Measurements from ENCODE around the gene SYP.
A peak's percentile ranks its signal among the peaks of the same experiment; 100 is the strongest.
"Not testable (repeated sequence)": the region's sequence is repeated elsewhere in the genome, so short reads cannot be mapped to it uniquely, and the experiment has no call there.

SYP gene

GRCh38 chrX:49188468-49189076 is 11.4 kb downstream of the SYP start:
- no peak for DNase-seq

- DNase-seq = no peak
These were observed 12.5 kb downstream of the SYP start for GRCh38 chrX:49187526-49187925.

DNA sequence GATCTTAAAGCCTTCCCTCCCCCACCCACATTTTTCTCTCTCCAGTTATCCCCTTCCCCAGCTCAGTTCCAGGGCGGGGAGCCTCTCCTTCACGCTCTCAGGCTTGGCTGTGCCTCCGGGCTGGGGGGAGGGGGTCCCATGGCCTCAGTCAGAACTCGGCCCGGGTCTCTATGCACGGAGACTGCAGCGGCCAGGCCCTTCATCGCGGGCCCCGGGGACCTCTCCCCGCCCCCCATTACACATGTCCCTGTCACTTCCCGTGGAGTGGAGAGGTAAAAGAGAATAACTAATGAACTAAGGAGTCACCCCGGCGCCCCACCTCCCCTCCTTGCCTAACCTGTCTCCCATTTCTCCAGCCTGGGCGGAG is 13.0 kb downstream of the SYP start:
- no peak for DNase-seq

GRCh38 chrX:49186125-49187027 is 13.6 kb downstream of the SYP start, which contains the start of gene PRICKLE3:
Gene PRICKLE3, minus strand, starts transcription at chrX:49186373. Its CDS starts 76 bp downstream, at chrX:49186297.
- peak; percentile 79 to 82 for DNase-seq

DNA sequence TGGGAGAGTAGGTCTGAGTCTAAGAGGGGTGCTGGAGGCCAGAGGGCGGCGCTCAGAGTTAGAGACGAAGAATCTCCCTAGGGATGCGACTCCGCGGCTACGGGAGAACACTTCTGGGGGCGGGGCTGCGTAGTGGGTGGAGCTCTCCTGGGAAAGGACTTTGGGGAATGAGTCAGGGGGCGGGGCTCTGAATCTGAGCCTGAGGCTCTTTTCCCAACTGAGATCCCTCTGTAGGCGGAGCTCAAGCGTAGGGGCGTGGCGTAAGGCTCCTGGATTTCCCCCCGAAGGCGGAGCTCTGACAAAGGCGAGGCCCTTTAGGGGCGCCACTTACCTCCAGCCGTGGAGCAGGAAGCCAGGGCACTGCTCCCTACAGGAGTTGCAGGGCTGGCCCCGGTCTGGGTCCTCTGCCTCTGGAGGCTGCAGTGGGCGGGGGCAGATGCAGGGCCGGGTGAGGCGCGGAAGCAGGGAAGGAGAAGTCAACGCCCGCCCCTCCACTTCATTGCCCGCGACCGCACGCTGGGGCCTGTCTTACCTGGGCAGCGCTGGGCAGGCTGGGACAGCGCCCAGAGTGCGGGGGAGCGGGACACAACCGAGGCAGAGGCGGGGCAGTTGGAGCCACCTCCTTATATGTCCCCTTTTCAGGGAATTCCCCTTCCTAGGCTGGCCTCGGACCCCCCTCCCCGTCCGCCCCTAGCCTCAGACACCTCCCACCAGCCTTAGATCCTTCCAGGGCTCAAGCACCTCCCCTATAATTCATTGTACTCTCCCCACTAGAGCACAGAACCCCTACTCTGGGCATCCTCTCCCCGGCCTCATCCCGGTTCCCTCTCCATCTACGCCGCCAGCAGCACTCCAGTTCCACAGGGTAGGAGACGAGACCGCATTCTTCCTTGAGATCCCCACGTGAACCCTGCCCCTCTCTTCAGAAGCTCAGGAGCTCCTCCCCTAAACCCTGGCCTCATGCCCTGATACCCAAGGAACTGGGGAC is 15.4 kb downstream of the SYP start:
- DNase-seq = peak; percentile 58 to 69

- no peak for DNase-seq
These were observed 16.2 kb downstream of the SYP start for GRCh38 chrX:49183701-49184281.

DNA sequence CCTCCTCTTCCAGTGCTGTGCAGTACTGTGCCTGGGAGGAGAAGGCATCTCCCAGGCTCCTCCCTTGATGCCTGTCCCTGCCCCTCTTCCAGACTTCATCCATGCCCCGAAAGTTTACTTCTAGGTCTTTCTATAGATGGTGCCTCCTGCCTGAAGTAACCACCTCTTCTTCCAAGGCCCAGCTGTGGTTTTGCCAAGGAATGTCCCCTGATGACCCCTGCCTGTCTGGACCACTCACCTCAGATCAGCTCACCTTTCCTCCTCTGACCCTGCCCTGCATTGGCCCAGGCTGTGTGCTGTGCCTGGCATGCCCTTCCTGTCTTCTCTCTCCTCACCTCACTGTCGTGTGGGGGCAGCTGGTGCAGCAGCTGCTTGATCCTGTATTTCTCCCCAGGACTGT is 20.6 kb downstream of the SYP start:
- no peak for DNase-seq

DNA sequence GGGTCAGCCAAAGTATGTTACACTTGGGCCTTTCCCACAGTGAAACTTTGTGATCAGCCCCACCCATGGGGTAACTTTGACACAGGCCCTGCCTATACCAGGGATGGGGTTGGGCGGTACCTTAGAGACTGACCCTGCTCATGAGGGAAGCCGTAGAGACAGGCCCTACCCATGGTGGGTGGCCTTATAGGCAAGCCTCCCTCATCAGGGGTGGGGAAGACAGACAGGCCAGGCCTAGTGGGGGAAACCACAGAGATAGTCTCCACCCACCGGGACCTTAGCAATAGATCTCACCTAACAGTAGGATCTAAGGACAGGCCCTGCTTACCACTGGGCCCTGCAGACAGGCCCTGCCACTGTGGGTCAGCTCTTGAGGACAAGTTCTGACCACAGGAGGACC is 21.5 kb downstream of the SYP start:
- no peak for DNase-seq

DNA sequence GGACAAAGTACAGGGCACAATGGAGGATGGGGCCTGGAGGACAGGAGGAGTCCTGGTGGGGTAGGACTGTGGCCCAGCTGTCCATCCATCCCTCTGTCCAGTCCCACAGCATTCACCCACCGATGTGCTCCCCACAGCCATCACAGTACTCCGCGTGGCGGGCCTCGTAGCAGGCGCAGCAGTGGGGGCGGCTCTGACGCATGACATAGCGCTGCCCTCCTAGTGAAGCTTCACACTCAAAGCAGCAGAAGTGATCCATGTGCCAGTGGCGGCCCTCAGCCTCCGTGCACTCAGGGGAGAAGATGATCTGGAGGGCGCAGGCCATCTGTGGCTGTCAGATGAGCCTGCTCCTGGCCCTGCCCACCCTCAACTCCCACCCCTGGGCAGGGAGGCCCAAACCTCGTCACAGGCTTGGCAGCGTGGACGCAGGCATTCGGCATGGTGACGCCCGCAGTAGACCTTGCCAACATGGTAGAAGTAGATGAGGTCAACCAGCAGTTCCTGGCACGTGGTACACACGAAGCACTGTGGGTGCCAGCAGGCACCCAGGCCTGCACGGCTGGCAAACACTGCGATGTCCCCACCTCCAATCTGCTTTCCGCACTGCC is 22.0 kb downstream of the SYP start:
- no peak for DNase-seq

- DNase-seq = no peak
These were observed 22.6 kb downstream of the SYP start for GRCh38 chrX:49177338-49177833.

GRCh38 chrX:49176421-49177326 is 23.3 kb downstream of the SYP start:
- DNase-seq = no peak

DNA sequence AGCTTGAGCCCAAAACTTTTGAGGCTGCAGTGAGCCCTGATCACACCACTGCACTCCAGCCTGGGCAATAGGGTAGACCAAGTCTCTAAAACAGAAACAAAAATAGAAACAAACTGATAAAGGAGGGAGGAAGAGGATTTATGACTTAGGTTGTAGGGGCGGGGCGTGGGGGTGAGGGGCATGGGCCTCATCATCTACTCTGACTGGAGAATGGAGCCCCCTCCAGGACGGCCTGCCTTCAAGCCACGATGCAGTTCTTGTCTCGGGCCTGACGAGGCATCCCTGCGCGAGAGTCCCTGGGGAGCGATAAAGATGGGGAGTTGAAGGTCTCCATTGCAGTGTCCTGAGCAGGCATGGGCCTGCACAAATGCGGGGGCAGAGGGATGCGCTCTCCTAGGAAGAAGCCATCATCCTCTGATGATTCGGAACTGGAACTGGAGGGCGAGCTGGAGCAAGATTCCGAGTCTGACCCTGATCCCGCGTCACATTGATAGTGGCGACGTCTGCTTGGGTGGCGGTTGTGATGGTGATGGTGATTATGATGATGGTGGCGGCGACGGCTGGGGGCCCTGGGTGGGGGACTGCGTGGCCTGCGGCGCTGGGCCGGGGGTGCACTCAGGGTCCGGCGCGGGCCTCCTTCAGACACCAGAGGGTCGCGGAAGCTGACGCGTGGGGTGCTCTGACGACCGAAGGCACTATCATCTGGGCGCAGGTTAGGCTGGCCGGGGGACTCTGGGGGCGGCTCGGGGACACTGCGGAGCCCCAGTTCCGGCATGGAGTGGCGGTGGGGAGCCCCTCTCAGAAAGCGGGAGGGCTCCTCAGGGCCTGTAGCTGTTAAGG is 24.3 kb downstream of the SYP start:
- no peak for DNase-seq

- no peak for DNase-seq
These were observed 25.3 kb downstream of the SYP start for GRCh38 chrX:49174723-49175122.

- not testable (repeated sequence) for DNase-seq
These were observed 26.4 kb downstream of the SYP start for GRCh38 chrX:49173544-49173943.

DNA sequence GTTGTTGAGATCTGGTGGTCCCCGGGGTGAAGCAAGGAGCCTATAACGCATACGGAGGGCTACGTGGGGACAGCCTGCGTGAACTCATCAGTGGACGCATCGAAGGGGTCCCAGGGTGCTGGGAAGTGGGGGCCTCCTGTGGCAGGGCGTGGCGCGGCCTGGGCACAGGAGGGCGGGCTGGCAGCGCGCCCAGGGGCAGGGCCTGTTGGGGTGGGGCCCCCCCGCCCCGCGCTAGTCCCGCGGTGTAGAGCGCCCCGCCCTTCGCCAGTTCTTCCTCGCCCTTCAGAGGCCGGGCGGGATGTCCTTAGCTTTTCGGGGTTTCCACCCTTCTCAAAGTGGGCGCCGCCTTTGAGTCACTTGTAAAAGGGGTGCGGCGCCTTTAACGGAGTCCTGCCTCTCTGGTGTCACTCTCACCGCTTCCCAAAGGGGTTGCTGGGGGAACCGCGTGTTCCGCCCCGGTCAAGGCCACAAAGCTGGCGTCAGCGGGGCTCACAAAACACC is 27.7 kb downstream of the SYP start:
- DNase-seq = peak; percentile 71 to 80

- peak; percentile 75 to 79 for DNase-seq
These were observed 28.2 kb downstream of the SYP start, which contains the start of gene PLP2 for GRCh38 chrX:49171752-49172279. Gene PLP2, plus strand, starts transcription at chrX:49171898. Its CDS starts 103 bp downstream, at chrX:49172001.

DNA sequence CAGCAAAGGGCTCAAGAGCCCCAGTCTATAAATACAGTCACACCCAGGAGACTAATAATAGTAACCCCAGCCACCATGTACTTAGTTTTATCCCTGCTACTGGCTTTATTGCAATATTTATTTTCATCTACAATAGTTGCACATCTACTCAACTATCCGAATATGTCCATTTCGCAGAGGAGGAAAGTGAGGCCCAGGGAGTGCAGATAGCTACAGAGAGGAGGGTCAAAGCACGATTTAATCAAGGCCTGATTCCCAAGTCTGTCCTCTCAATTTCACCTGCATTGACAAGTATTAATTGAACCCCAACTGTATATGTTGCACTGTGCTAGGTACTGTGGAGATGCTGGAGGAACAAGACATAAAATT is 32.3 kb downstream of the SYP start:
- DNase-seq = no peak

DNA sequence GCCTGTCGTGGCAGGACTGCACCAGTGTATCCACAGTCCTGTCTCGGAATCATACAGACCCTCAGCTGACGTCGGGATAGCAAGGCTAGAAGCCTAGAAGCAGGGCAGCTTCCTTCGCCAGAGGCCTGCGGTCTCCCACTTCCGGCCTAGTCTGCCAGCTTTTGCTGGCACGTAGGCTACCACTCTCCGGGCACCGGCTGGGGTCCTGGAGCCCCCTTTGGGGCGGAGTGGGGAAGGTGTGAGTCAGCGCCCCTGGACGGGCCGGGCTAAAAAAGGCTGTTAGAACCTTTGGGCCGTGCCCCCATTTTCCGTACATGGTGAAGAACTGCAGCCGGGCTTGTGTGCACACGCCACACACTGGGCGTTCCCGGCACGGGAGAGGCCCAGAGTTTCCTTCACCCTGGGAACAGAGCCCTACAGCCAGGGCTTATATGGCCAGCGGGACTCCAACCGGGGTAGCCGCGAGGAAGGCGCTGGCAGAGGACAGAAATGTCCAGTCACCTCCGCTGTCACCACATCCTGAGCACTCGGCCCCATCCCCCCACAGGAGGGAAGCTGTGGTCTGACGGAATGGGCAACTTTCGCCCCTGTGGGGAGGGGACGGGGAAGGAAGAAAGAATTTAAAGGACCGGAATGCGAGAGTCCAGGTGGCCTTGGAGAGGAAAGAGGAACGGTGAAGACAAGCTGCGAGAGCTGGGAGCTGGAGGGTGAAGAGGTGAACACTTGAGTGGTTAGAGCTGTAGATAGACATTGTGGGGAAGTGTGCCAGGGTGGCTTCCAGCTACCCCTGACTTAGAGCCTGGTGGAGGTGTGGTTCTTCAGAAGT is 32.9 kb downstream of the SYP start:
- peak; percentile 71 to 77 for DNase-seq

All from activated CD4-positive, alpha-beta T cell treated with anti-CD3 and anti-CD28 coated beads, Interleukin-2, amount 50 U/mL, for 48 hours (primary cell).